HEK293T (cell line): ENCODE data around the gene GRID2.

ENCODE experiments used
- FOXA1 ChIP-seq: fragments of 450-650 bp; IDR thresholded peaks from 2 replicates; pipeline ENCODE4 v1.6.1; 2016; ENCODE audit warnings: mild to moderate bottlenecking
- SP1 ChIP-seq: fragments of 450-650 bp; IDR thresholded peaks from 2 replicates; pipeline ENCODE4 v1.6.1; 2017

GRCh38 chr4:92952426-92952825, 648.7 kb downstream of the GRID2 start:
- no peak for TF ChIP-seq FOXA1
- TF ChIP-seq SP1, result no peak
